Measurements from ENCODE around the gene SLC38A1. TPM values are rescaled to one million over a fixed set of nuclear protein-coding genes. Genes with fewer than 3 reads are reported as not detected.
"Not testable (repeated sequence)": the region's sequence is repeated elsewhere in the genome, so short reads cannot be mapped to it uniquely, and the experiment has no call there.

SLC38A1 gene
- polyA plus RNA-seq, 1 of the 3 experiments (the other 2 are of a cell fraction): 20.7 TPM

DNA sequence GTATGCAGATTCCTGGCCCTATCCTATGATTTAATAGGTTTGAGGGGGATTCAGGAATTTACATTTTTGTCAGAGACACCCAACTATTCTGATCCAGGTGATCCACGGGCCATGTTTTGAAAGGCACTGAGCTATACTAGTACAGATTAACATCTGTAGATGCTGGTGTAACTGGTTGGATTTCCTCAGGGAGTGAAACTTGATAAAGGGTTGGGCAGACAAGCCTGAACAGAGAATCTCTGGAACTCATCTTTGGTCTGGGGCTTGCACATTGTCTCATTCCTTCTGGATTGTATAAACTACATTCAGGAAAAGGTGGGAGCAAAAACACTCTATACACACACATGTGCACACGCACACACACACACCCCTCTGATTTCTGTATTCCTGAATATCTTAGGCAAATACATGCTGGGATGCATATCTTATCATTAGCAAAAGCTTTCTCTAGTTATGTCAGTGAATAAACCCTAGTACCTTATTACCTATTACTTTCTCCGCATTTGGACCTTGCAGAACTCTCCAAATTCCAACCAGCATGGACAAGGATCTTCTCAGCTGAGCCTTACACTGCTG, 104.6 kb downstream of the SLC38A1 start:
- no peaks in the 10 kb centered on the region for H3K79me2 ChIP-seq (ENCODE audit: insufficient read depth)
- no peaks in the 10 kb centered on the region for H3K9me2 ChIP-seq
- ChIA-PET CTCF (no interaction called here), POLR2A (no interaction called here)
- no peaks in the 10 kb centered on the region for H3K36me3 ChIP-seq (replicated peaks in 1 of 2; ENCODE audit: control insufficient read depth in 1 of 2, insufficient read depth in 2 of 2, low read length in 1 of 2)
- H3K27me3 ChIP-seq (ENCODE audit: insufficient read depth): no peaks in the 10 kb centered on the region
- peaks cover 18 to 20% of the 10 kb centered on the region in 2 experiments; a peak in 3 of 4 replicates for H3K4me1 ChIP-seq (ENCODE audit: control insufficient read depth in 1 of 2, insufficient read depth in 2 of 2, low read depth in 1 of 2, low read length in 1 of 2)
- no peak overlapping the region for H2AFZ ChIP-seq (ENCODE audit: low read depth)
- no peak overlapping the region for H3K4me3 ChIP-seq (ENCODE audit: low read depth in 2 of 2, low read length in 1 of 2)
- WGBS (ENCODE audit: low lambda C conversion rate): 50% methylated on average over 2 of the region's 3 CpGs
- H3K4me2 ChIP-seq: no peak overlapping the region
- H3K27ac ChIP-seq (ENCODE audit: low read depth in 2 of 2, low read length in 1 of 2): peak overlapping the region in 1 of 2 experiments; percentile 9; a peak in 1 of 4 replicates
- no peak overlapping the region for H3K9ac ChIP-seq
- H3F3A ChIP-seq (replicated peaks; ENCODE audit: insufficient read depth): peaks cover 12% of the 10 kb centered on the region
- no peaks in the 10 kb centered on the region for H3K9me3 ChIP-seq
- no peaks in the 10 kb centered on the region for H4K20me1 ChIP-seq (ENCODE audit: insufficient read depth)
- DNase-seq: no peak
- TF ChIP-seq TCF12 (IDR thresholded peaks at IDR 0.05) (0 out of 2 replicates have a peak, but pooled peaks have one; percentile 22), NRF1 (IDR thresholded peaks at IDR 0.05; ENCODE audit: low read depth, low read length) (no peak), FOXJ3 (CRISPR knock-in tag; IDR thresholded peaks at IDR 0.05) (no peak)

DNA sequence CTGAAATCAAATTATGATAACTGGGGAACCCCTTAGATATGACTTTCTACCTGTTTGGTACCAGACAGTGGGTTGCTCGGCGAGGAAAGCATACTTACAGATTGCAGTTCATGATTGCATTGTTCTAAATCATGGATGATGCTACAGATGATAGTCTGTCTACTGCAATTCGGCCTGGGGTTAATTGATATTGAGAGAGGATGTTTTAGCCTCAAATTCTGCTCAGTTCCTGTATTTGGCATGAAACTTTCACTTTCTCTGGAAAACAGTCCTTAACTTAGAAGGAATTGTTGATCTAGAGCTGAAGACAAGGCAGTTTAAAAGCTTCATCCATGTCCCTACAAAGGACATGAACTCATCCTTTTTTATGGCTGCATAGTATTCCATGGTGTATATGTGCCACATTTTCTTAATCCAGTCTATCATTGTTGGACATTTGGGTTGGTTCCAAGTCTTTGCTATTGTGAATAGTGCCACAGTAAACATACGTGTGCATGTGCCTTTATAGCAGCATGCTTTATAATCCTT, 106.2 kb downstream of the SLC38A1 start:
- POLR2A ChIA-PET; H3K79me2 ChIP-seq (ENCODE audit: insufficient read depth); H3K9me3 ChIP-seq; DNase-seq; H3K4me2 ChIP-seq; H3K9ac ChIP-seq; H2AFZ ChIP-seq (ENCODE audit: low read depth); H4K20me1 ChIP-seq (ENCODE audit: insufficient read depth); H3K27me3 ChIP-seq (ENCODE audit: insufficient read depth); H3K36me3 ChIP-seq (replicated peaks in 1 of 2; ENCODE audit: control insufficient read depth in 1 of 2, insufficient read depth in 2 of 2, low read length in 1 of 2); H3K9me2 ChIP-seq; H3K4me3 ChIP-seq (ENCODE audit: low read depth in 2 of 2, low read length in 1 of 2): not testable (repeated sequence)
- Histone ChIP-seq H3F3A (replicated peaks; ENCODE audit: insufficient read depth) (peaks cover 12% of the 10 kb centered on the region), H3K4me1 (ENCODE audit: control insufficient read depth in 1 of 2, insufficient read depth in 2 of 2, low read depth in 1 of 2, low read length in 1 of 2) (peaks cover 18 to 30% of the 10 kb centered on the region in 2 experiments; a peak in 3 of 4 replicates), H3K27ac (ENCODE audit: low read depth in 2 of 2, low read length in 1 of 2) (peak overlapping the region in 1 of 2 experiments; percentile 95; a peak in 1 of 4 replicates)
- WGBS (ENCODE audit: low lambda C conversion rate): 88% methylated on average over 3 of the region's 4 CpGs
- CTCF ChIA-PET: interaction anchor here (0.7 kb wide), 1 partner anchor 14 kb away, joined by 3 read pairs; no protein-coding TSS in a partner anchor

DNA sequence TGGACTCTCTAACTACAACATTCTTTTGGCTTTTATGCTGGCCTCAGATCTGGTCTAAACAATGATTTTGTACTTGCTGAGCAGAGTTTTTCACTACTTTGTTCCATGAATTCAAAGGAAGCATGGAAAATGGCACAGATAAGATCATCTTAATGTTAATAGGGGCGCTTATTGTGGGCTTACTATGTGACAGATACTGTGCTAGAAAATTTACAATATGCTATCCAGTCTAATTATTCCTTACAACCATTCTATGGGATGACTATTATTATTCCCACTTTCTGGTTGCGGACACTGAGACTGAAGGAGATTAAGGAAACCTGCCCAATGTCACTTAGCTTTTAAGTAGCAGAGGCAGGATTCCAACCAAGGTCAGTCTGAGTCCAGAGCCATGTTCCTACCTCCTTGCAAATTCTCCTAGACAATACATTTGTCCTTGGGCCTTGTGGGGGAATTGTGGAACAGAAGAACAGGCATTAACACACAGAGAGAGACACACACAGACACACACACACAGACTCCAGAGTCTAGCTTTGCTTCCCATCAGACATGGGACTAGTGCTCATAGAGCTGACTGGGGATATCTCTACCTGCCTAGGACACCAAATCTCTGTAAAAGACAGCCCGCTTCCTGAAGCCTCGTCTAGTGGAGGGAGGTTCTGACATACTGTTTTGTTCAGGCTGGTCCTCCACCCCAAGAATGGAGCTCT, 107.7 kb downstream of the SLC38A1 start:
- Histone ChIP-seq H3K9ac (no peak overlapping the region), H3K36me3 (replicated peaks in 1 of 2; ENCODE audit: control insufficient read depth in 1 of 2, insufficient read depth in 2 of 2, low read length in 1 of 2) (no peaks in the 10 kb centered on the region), H3K79me2 (ENCODE audit: insufficient read depth) (no peaks in the 10 kb centered on the region), H3K9me2 (no peaks in the 10 kb centered on the region), H3K4me2 (peak overlapping the region; percentile 46), H3K9me3 (peaks cover 3% of the 10 kb centered on the region; the same call in 1 of the 2 replicates), H3F3A (replicated peaks; ENCODE audit: insufficient read depth) (peaks cover 12% of the 10 kb centered on the region), H3K4me3 (ENCODE audit: low read depth in 2 of 2, low read length in 1 of 2) (no peak overlapping the region), H3K4me1 (ENCODE audit: control insufficient read depth in 1 of 2, insufficient read depth in 2 of 2, low read depth in 1 of 2, low read length in 1 of 2) (peaks cover 18 to 33% of the 10 kb centered on the region in 2 experiments; a peak in 3 of 4 replicates), H3K27me3 (ENCODE audit: insufficient read depth) (no peaks in the 10 kb centered on the region), H3K27ac (ENCODE audit: low read depth in 2 of 2, low read length in 1 of 2) (peak overlapping the region; percentile 78 to 95), H4K20me1 (ENCODE audit: insufficient read depth) (no peaks in the 10 kb centered on the region), H2AFZ (ENCODE audit: low read depth) (no peak overlapping the region)
- POLR2A ChIA-PET: no interaction called here
- CTCF ChIA-PET: interaction anchor here (0.8 to 1.7 kb wide), 6 partner anchors 7 to 152 kb away, joined by 3 to 6 read pairs (median 4); no protein-coding TSS in a partner anchor
- no peak for TF ChIP-seq TEAD4 (IDR thresholded peaks at IDR 0.05; ENCODE audit: borderline replicate concordance, insufficient read depth)
- 0 out of 2 replicates have a peak, but pooled peaks have one; percentile 11 for TF ChIP-seq MXI1 (IDR thresholded peaks at IDR 0.05; ENCODE audit: low read depth, low read length)
- TF ChIP-seq, protein P1, sequence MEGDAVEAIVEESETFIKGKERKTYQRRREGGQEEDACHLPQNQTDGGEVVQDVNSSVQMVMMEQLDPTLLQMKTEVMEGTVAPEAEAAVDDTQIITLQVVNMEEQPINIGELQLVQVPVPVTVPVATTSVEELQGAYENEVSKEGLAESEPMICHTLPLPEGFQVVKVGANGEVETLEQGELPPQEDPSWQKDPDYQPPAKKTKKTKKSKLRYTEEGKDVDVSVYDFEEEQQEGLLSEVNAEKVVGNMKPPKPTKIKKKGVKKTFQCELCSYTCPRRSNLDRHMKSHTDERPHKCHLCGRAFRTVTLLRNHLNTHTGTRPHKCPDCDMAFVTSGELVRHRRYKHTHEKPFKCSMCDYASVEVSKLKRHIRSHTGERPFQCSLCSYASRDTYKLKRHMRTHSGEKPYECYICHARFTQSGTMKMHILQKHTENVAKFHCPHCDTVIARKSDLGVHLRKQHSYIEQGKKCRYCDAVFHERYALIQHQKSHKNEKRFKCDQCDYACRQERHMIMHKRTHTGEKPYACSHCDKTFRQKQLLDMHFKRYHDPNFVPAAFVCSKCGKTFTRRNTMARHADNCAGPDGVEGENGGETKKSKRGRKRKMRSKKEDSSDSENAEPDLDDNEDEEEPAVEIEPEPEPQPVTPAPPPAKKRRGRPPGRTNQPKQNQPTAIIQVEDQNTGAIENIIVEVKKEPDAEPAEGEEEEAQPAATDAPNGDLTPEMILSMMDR (IDR thresholded peaks at IDR 0.05): no peak
- 59% methylated on average over 4 of the region's 4 CpGs for WGBS (ENCODE audit: low lambda C conversion rate)
- no peak for DNase-seq

Measured in SK-N-SH (cell line).